Stimulated activated CD8-positive, alpha-beta memory T cell treated with anti-CD3 and anti-CD28 coated beads, Interleukin-15, amount 100 ng/mL, for 1 hour (primary cell): ENCODE data around the gene TEX22.

Source experiments
- DNase-seq: peaks from one replicate; pipeline ENCODE4 v3.0.0-alpha.2; 2020; ENCODE audit warnings: low read depth

Gene TEX22

DNA sequence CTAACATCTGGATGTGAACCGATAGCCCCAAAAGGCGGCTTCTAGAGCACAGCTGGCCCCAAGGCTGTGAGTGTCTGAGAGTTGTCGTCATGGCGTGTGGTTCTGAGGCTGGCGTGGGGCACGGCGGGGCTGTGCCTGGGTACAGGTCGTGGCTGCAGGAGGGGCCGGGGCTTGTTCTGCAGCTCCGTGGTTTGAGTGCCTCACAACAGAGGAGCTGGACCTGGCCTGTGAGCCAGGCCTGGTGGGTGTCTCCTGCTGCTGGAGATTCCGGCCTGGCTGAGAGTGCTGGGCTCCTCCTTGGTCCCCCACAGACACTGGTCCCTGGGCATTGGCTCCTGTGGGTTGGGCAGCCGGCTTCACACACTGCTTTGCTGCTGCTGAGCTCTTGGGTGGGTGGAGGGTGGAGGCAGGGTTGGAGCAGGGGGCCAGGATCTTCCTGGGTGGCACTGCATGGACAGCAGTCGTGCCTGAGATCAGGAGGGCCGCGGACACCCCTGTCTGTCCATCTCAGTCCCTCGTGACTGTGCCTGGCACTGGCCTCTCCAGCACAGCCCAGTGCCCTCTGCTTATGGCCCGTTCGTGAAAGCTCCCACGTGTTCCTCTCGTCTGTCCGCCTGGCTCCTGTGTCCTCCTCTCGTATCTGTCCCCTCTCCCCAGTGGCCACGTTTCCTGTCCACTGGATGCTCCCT, 31.8 kb upstream of the TEX22 start:
- DNase-seq, result no peak

DNA sequence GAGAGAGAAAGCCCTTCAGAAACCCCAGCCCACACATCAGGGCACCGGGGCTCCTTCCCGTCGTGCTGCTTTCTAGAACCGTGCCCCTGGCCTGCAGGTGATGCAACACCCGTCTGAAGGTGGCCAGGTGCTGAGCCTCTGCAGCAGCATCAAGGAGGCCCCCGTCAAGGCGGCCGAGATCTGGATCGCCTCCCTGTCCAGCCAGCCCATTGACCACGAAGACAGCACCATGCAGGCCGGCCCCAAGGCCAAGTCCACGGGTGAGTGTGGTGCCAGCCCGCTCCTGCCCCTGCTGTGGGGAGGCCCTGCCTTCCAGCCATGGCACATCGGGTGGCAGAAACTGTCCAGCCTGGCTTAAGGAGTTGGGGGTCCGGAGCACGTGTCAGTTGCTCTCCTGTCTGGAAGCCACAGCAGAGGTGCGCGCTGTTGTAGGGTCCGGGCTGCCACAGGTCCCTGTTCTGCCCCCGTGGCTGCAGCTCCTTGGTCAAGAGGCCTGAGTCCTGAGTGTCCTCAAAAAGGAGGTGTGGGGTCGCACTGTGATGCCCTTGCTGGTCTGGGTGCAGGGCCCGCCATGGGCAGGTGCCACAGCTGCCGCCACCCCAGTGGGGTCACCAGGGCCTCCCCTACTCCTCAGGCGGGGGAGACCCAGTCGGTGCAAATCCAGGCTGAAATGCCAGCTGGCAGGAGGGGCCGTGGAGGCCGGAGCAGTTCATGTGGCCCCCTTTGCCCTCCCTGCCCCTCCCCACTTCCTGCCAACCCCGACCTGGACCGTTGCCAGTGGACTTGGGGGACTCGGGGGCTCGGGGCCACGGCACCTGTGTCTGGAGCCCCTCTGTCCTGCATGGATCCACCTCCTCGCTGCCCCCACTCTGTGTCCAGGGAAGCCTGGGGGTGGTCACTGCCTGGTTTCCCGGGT, 31.0 kb upstream of the TEX22 start:
- no peak for DNase-seq

DNA sequence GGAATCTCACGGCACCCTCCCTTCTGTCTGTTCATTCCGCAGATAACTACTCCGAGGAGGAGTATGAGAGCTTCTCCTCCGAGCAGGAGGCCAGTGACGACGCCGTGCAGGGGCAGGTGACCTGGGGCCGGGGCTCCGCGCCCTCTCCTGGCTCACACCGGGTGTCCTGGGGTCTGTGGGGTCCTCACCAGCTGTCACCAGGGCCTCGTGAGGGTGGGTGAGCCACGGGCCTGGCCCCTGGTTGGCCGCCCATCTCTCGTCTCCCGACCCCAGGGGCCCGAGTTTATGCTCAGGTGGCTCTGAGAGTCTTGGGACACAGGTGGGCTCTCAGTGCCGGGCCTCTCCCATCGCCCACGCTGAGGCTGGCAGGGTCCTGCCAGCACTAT, 30.3 kb upstream of the TEX22 start:
- no peak for DNase-seq

DNA sequence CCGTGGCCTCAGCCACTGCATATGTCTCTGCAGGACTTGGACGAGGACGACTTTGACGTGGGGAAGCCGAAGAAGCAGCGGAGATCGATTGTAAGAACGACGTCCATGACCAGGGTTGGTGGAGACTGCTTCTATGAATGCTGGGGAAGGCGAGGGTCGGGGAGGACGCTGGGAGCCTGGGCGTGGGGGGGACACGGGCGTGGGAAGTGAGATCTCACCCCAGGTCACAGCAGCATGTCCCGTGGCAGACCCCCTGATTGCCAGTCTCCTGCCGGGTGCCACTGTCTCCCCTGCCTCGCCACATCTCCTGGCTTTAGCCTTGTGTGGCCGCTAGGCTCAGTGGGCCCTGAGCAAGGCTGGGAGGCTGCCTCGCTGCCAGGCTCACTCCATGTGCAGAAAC, 29.9 kb upstream of the TEX22 start:
- DNase-seq, result no peak

DNA sequence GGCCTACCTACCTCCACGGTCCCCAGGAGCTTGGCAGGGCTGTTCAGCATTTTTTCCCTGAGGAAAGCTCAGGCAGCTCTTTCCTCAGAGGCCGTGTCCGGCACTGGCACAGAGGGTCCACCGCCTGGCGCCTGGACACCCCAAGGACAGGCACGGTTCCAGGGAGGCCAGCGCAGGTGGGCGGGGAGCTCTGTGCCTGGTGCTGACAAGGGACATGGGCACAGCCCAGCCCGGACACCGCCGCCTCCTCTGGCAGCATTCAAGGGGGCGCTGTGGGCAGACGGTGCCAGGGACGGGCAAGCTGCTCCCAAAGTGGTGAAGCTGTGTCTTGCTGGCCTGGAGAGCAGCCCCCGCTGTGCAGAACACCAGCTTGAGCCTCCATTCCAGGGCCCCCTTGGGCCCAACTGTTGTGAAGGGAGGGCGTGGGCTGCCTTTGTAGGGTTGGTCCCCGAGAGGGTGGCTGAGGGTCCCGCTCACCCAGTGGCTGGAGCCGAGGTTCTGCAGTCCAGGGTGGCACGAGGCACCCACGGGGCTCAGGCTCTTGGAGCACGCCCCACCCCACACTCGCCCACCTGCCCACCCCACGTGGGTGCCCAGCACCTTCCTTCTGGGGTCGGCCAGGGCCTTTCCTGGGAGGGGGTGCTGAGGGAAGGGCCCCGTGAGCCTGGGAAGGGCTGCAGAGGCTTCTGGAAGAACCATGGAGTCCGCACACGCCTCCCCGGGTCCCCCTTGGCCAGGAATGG, 29.3 kb upstream of the TEX22 start:
- no peak for DNase-seq

DNA sequence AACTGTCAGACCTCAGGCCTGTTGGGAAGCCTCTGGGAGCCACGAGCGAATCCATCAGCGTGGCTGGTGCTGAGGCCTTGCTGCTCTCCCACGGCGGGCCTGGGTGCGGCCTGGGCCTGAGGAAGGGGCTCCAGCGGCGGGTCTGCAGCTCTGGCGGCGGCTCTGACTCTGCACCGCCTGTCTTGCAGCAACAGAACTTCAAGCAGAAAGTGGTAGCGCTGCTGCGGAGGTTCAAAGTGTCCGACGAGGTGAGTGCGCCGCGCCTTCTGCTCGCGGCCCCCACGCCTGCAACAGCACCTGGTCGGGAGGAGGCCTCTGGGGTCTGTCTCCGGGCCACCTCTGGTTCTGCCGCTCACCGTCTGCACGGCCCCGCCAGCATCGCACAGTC, 28.7 kb upstream of the TEX22 start:
- DNase-seq, result no peak

DNA sequence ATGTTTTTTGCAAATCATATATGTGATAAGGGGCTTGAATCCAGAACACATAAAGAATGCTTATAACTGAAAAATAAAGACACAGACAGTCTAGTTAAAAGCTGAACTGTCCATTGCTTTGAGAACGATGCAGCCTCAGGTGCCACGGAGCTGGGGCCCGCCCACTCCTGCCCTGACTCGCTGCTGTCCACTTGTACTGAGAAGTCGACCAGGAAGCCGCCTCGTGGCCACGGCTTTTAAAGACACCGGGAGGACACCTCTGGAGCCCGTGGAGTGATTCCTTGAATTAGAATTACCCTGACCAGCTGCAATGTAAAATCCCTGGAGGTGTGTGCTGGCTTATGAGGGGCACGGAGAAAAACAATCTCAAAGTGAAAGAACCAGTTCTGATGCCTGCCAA, 23.9 kb upstream of the TEX22 start:
- no peak for DNase-seq

DNA sequence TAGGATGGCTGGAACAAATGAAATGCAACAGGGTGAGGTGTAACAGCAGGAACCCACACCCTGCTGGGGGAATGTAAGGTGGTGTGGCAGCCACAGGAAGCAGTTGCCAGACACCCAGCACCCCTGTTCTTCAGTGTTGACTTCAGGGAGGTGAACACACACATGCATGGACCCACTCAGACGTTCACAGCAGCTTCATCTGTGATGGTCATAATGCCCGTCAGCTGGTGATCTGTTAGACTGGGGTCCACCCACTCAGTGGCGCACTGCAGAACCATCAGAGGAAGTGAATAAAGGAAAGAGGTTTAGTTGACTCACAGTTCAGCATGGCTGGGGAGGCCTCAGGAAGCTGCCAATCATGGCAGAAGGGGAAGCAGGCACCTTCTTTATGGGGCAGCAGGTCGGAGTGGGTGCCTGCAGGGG, 22.7 kb upstream of the TEX22 start:
- no peak for DNase-seq

DNA sequence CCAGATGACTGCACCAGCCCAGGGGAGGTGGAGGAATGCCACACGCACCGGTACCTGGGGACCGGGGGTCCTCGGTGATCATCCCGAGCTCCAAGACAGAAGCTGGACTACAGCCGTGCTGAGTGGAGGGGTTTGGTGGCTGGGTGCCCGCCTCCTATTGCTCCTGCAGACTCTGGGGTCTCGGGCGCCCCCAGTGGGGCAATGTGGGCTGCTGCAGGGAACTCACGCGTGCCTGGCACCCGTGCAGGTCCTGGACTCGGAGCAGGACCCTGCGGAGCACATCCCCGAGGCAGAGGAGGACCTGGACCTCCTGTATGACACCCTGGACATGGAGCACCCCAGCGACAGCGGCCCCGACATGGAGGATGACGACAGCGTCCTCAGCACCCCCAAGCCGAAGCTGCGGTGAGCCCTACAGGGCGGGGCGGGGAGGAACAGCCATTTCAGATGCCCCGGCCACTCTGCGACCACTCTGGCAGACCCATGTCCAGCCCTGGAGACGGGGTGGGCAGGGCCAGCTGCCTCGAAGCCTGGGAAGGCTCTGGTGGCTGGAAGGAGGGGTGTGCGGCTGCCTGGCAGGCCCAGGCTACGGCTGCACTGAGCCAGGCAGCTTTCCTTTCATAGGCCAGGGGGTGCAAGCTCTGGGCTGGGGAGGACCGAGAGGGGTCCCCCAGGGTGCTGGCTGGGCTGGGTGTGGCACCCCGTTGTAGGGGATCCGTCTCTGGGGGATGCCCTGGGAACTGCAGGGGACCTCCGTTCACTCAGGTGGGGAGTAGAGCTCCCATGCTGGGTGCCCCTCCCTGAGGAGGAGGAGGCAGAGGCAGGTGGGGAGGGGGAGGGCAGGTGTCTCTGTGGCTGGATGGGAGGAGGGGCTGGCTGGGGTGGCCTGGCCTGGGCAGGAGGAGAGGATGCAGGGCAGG, 21.6 kb upstream of the TEX22 start:
- no peak for DNase-seq

DNA sequence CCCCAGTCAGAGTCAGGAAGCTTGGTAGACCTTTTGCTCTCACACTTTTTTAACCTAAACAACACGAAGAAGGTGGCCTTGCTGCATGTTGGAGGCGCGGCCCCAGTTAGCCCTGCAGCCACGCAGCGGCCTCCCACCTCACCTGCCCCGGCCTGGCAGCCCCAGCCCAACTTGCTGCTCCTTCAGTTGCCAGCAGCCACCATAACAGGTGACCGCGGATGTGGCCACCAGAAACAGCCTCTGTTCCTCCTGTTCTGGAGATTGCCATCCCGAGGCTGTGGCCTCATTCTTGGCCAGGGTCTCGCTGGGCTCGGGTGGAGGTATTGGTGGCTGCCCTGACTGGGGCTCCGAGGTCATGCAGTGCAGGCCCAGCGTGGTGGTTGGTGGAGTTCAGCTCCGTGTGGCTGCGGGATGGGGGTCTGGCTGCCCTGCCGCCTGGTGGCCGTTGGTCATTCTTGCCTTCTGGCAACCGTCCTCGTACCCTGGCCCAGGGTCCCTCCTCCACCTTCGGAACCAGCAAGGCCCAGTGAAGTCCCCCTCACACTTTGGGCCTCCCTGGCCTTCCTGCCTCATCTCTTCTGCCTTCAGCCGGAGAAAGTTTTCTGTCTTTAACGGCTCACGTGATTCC, 20.7 kb upstream of the TEX22 start:
- DNase-seq, result no peak

DNA sequence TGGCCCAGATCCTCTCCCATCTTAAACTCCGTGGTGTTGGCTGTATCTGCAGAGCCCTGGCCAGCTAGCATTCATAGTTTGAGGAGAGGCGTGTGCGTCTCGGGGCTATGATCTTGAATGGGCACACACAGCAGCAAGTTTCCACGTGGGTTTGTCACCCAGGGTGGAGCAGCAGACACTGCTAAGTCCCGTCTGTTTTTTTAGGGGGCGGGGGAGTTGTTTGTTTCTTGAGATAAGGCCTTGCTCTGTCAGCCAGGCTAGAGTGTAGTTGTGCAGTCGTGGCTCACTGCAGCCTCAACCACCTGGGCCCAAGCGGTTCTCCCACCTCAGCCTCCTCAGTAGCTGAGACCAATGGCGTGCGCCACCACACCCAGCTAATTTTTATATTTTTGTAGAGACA, 20.1 kb upstream of the TEX22 start:
- no peak for DNase-seq

DNA sequence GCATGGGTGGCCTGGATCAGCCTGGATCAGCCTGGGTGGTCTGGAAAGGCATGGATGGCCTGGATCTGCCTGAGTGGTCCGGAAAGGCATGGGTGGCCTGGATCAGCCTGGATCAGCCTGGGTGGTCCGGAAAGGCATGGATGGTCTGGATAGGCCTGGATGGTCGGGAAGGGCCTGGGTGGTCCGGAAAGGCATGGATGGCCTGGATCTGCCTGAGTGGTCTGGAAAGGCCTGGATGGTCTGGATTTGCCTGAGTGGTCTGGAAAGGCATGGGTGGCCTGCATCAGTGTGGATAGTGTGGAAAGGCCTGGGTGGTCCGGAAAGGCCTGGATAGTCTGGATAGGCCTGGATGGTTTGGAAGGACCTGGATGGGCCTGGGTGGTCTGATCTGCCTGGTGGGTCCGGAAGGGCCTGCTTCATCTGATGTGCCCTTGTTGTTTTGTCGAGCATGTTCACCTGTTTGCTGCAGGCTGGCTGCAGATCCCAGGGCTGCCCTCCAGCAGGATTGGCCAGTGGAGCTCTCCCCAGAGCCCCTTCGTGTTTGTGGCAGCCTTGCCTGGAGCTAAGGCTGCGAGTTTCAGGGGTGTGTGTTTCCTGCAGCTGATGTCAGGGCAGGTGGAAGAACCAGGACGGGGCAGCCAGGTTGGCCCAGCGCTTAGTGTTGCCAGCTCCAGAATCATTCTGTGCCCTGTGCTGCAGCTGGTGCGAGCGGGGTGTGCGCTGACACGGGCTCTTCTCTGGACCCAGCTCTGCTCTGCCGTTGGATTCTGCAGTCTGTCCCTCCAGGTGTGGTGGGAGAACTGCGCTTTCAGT, 19.3 kb upstream of the TEX22 start:
- no peak for DNase-seq

DNA sequence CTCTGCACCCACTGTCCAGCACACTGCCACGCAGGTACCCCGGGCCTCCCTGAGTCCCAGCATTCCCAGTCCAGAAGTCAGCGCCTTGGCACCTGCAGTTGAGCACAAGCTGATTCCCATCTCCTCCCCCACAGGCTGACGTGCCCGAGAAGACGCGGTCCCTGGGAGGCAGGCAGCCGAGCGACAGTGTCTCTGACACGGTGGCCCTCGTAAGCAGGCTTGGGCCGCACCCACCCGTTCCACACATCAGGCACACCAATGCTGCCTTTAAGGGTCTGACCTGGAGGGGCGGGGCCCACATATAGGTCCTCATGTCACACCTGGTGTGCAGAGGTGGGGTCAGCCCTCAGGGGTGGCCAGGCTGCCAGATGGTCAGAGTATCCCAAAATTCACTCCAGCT, 18.4 kb upstream of the TEX22 start:
- DNase-seq, result no peak

DNA sequence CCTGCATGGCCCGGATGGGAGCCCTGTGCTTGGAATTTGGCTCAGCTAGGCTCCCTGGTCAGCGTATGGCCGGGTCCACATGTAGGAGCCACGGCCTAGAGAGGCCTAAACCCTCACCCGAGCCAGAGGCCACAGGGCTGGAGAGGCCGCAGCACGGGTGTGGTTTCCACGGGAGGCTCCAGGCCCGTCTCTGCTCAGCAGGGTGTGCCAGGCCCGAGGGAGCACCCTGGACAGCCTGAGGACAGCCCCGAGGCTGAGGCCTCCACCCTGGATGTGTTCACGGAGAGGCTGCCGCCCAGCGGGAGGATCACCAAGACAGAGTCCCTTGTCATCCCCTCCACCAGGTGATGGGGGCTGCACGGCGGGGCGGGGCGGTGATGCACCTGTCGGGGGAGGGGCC, 17.6 kb upstream of the TEX22 start:
- no peak for DNase-seq

DNA sequence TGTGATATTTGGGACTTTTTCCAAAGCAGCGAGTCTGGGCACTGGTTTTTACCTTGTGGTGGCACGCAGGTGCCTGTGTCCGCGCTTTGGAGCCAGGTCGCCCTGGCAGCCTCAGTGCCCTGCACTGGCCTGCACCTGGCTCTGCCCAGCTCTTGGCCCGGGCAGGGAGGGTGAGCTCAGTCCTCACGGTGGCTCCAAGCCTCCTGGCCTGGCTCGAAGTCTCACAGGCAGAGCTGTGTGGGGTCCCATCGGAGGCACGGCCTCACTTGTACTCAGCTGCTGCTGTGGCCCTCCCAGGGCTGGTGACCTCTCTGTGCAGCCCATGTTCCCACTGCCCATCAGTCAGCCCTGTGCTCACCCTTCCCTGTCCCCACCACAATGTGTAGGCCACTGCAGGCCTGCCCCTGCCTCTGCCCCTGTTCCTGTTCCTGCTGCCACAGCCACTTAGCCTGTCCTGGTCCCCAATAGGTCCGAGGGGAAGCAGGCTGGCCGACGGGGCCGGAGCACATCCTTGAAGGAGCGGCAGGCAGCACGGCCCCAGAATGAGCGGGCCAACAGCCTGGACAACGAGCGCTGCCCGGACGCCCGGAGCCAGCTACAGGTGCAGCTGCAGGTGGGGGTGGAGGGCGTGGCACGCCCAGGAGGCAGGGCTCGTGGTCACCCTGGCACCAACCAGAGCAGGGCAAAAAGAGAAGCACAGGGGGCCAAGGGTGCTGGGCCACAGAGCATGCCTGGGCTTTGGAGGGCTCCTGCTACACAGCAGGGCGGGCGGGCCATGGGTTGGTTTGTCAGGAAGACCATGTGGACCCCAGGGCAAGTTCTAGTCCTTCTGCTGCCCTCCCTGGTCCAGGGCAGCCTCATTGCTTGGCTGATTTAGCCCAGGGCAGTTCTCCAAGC, 16.6 kb upstream of the TEX22 start:
- no peak for DNase-seq

DNA sequence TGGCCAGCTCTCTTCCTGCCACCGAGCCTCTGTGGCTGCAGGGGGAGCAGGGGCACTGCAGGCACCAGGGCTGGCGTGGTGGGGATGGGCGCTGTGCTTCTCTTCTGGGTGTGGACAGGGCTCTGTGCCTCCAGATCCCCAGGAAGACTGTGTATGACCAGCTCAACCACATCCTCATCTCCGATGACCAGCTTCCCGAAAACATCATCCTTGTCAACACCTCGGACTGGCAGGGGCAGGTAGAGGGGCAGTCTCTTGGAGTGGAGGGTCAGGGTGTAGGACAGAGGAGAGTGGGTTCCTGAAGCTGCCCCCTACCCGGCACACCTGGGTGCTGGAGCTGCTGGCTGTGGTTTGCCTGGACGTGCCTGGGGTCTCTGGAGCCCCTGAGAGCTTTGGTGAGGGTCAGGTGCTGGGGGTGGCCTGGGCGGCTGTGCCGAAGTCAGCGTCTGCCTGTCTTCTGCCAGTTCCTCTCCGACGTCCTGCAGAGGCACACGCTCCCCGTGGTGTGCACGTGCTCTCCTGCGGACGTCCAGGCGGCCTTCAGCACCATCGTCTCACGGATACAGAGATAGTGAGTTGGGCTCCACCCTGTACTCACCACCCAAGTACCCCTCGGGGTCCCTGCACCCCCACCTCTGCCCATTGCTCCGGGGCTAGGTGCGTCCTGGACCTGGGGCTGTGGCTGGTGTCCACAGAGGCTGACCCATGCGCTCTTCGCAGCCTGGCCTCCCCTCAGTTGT, 15.8 kb upstream of the TEX22 start:
- DNase-seq, result no peak

DNA sequence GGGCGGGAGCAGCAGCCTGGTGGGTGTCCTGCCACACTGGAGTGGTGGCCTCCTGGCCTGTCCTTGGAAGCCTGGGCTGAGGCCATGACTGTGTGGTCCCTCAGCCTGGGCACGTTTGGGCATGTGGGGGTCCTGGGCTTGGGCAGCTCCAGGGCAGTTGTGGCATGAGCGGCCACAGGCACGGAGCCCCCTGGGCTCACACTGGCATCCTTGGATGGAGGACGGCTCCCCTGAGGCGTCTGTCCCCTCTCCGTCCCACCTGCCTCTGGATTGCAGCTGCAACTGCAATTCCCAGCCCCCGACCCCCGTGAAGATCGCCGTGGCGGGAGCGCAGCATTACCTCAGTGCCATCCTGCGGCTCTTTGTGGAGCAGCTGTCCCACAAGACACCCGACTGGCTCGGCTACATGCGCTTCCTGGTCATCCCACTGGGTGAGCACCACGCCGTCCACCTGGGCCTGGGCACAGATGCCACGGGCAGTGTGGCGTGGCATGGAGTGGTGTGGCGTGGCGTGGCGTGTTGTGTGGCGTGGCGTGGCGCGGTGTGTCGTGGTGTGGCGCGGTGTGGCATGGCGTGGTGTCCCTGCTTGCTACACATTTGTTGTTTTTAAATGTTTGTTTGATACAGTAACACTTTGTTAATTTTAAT, 15.1 kb upstream of the TEX22 start:
- no peak for DNase-seq

DNA sequence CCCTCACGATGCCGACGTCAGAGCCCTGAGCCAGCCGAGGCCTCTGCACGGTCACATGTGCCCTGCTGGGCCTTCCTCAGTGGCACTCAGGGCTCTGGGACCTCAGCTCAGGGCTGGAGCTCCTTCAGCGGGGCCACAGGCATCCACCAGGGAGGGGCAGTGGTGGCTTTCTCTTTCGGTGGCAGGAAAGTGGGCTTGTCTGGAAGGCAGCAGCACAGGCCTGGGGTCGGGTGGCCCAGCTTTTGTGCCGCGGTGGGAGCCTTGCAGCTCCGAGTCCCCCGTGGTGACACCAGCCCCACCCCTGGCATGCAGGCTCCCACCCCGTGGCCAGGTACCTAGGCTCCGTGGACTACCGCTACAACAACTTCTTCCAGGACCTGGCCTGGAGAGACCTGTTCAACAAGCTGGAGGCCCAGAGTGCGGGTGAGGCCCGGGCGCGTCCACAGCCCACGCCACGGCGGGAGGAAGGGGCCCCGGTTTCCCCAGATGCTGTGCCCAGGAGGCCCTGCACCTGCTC, 14.2 kb upstream of the TEX22 start:
- DNase-seq, result no peak
